Left cardiac atrium (tissue), 4 donors: ENCODE results near the gene CHD6. TPM values are rescaled to one million over a fixed set of nuclear protein-coding genes. Genes with fewer than 3 reads are reported as not detected.

Experiments used
- ATAC-seq, 2 donors: fragments of 200-7000 bp; cut with Tn5 transposase; one replicate each; pipeline ENCODE4 v1.9.1; 2020; ENCODE audit warnings: mild to moderate bottlenecking in 2 of 2, moderate library complexity in 2 of 2
- DNase-seq: peaks from one replicate; pipeline ENCODE4 v3.0.0-alpha.2; 2020
- intact Hi-C, 2 donors: fragments of 100-400 bp; cut with DNase I; formaldehyde crosslinking; loops; one replicate each; pipeline versions ENCODE4 v1.14.1 to v1.15.1; 2022 to 2023
- total RNA-seq, 2 donors: library from RNA; stranded (reverse); fragmentation: NEBNext Ultra II Directional; extraction: Animal tissue kit (Norgen Biotek cat#: 25700); gene quantifications; one replicate each; pipeline ENCODE4 v1.2.1, GENCODE V29; 2021
- donor health status: DM: no; HTN: yes; CAD: no.
- donor health status: DM: no; HTN: yes; CAD: no; lungs with severe emphysema.
- donor health status: DM: yes; HTN: yes; CAD: no.
- donor health status: Dilated cardiomyopathy.

CHD6 gene
- total RNA-seq, 2 donors from 2014 or later = 35.6 to 36.5 TPM

DNA sequence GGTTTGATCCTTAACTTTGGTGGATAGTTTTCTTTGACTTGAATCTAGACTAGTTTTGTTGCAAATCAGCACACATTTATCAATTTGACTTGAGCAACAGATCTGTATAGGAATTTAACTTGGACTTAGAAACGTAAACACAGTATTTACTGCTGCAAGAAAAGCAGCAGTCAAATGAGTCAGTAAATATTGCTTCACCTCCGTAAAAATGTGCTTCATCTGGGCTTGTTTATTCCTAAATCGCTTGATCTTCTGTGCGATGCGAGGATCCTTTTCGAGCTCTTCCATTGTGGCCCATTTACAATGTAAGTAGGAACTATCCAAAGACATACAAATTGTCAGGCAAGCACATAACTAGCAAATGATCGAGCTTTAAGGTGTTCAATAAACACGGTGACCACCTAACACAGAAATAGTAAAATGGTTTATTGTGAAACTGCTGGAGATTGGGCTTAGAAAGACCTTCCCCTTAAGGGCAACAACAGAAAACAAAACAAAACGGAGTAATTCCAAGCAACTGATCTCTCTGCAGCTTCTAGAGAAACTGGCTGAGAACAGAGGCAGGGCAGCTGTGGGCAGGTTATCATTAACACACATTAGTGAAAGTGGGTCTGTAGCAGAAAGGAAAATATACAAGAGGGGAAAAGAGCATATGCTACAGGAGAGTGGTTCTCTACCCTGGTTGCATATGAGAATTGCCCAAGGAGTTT is 120.8 kb downstream of the CHD6 start:
- DNase-seq (no peak), ATAC-seq (no peak)
- intact Hi-C loops = no loop called here

DNA sequence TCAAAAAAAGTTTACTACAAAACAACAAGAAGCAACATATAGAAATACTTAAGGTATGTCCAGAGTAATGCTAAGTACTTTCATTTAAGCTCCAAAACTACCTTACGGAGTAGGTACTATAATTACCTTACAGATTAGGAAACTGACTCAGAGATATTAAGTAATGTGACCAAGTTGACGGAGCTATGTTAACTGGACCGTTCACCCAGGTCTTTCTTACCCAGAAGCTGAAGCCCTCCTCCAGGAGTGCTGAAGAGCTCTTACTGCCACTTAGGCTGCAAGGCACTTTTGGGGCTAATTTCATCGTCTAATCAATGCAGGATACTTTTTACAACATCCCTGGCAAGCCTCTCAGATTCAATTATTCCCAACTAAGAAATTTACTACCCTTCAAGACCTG is 123.7 kb downstream of the CHD6 start:
- DNase-seq (no peak), ATAC-seq (no peak)
- intact Hi-C loops = no loop called here

DNA sequence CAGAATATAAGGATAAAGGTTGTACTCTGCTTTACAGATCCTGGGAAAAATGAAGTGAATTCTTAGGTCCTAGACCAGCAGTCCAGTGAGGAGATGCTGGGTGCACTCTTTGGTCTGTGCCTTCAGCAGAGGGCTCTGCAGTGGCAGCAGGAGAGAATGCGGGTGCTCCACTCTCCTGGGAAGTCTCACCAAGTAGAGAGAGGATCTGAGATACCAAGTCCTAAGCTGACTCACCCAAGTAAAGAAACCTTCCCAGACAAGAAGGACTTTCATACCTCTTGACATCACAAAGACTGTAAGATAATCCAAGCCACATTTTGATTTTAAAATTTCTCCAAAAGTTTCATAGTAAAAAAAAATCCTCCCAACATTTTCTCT is 134.6 kb downstream of the CHD6 start:
- ATAC-seq (no peak), DNase-seq (no peak)
- intact Hi-C loops = no loop called here

DNA sequence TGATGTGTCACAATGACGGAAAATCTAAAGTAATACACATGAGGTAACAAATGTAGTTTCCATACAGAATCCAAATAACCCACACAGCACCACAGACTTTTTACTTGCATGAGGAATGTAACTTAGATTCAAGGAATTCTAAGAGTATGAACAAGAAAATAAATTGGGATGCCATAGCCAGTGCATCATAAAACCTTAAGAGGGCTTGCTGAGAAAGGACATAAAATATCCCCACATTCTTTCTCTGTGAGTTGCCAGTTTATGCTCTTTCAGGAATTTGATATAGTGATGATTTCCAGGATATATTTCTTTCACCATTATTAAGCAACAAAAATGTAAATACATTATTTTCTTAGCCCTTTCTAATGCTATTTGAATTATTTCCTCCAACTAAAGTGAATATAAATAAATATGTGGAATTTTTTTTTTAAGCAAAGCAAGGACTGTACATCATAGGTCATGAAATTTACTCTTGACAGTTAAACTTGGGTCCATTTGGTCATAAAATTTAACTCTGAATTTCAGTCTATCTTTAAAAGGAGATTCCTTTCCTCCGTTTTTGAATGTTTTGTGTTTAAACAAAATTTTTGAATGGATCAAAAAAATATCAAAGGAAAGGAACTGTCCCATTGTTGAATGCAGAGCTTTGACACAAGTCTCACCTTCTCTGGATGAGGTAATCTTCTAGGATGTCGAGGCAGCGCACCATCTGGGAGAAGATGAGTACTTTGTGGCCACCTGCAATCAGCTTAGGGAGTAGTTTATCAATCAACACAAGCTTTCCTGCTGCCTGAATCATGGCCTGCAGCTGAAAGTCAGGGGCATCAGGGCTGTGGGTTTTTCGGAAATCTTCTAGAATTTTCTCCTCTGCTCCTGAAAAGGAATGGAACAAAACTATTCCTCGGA is 135.3 kb downstream of the CHD6 start:
- ATAC-seq (no peak), DNase-seq (no peak)
- intact Hi-C loops = no loop called here

DNA sequence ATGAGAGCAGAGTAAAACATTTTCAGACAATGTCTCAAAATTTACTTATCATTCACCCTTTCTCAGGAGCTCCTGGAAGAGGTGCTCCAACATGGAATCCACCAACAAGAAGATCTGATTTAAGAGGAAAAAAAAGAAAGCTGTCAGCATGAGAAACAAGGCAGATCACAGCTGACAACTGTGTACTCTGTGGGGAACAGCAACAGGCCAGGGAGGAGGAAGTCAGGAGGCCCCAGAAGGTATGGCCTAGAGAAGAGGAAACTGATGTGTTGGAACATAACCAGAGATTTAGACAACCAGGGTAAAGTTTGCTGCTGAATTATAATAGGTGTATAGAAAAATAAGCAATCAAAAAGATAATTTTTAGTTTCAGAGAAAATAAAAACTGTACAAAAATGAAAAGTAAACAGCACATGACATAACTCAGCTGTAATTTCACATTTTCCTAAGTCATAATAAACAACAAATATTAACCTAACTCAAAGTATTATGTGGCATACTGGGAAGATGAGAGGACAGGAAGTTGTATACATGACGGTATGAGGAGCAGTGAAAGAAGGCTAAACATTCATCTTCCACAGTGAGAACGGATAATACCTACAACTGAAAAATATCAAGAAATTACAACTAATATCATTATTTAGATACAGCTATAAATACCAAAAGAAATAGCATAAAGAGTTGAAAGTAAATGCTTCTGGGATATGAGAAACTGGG is 138.0 kb downstream of the CHD6 start:
- intact Hi-C loops = no loop called here
- no peak for ATAC-seq
- no peak for DNase-seq

DNA sequence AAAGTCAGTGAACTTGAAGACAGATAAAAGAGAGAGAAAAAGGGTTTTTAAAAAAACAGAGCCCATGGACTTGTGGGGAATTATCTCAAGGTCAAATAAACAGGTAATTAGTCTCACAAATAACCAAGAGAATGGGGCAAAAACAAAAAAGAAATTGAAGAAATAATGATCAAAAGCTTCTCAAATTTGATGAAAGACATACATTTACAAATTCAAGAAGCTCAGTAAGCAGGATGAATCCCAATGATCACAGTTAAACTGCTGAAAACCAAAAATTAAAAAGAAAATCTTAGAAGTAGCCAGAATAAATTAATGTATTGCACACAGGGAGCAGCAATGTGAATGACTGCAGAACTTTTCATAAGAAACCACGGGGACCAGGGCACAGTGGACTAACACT is 139.1 kb downstream of the CHD6 start:
- intact Hi-C loops = no loop called here
- no peak for DNase-seq
- ATAC-seq = no peak

DNA sequence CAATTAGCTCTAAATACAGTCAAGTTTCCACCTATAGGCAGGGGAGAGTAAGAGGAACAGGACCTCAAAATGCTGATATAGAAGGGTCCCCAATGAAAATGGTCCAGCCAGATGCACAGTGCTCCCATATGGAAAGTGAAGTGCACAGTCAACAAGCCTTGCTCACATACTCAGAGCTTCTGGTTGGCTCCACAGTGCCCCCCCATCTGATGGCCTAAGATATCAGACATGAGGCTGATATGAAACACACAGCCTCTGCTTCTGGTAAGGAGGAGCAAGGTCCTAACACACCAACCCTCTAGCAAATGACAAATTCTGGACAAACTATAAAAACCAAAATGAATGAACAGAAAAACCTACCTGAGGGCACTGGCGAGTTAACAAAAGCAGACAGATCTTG is 140.2 kb downstream of the CHD6 start:
- intact Hi-C loops = no loop called here
- ATAC-seq (no peak), DNase-seq (no peak)

DNA sequence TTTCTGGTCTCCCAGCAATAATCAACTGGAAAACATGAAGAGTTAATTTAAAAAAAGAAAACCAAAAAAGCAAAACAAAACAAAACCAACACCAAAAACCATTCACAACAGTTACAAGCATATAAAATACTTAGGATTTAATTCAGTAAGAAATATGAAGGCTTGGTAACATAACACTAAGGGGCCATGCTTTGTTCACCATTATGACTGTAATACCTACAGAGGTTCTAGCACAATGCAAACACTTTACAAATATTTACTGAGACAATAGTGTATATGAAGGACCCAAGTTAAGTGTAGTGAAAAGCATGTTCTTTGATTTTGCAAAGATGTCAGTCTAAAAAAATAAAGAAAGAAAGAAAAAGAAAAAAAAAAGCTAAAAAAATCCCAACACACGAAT is 141.7 kb downstream of the CHD6 start:
- ATAC-seq = peak in 1 of 2 donors; percentile 9
- no peak for DNase-seq
- intact Hi-C loops = no loop called here

DNA sequence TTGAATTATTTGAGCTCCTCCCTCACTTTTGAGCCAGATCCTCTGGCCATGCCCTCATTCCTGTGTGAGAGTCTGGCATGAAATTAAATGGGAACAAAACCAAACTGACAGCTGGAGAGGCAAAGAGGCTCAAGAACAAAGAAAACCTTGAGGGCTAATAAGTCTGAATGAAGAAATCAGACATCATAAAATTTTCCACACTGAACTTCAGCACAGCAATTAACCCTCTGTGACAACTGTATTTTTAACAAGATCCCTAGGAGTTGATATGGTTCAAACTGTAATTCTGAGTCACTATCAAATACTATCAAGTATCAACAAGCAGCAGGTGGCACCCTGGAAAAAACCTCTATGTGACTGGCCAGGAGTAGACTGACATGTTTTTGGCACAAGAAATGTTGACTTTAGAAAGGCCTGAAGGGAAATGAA is 142.2 kb downstream of the CHD6 start:
- intact Hi-C loops = no loop called here
- DNase-seq (no peak), ATAC-seq (peak; percentile 72 to 86)

DNA sequence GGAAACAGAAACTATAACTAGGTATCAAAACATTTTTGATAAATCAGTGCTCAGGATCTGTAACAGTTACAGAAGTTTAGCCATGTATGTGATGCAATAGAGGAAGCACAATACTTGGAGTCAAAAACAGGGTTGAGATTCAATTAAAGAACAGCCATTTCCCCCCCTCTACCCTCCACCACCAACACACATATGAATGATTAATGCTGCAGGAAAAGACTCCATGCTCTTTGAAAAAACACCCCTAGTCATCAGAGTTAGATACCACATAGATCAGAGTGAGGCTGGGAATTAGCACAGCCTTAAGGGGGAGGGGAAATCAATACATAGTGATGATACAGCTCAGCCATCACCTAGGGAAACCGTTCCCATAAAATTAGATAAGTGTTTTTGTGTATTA is 142.7 kb downstream of the CHD6 start:
- intact Hi-C loops = no loop called here
- ATAC-seq (peak in 1 of 2 donors; percentile 35), DNase-seq (no peak)

DNA sequence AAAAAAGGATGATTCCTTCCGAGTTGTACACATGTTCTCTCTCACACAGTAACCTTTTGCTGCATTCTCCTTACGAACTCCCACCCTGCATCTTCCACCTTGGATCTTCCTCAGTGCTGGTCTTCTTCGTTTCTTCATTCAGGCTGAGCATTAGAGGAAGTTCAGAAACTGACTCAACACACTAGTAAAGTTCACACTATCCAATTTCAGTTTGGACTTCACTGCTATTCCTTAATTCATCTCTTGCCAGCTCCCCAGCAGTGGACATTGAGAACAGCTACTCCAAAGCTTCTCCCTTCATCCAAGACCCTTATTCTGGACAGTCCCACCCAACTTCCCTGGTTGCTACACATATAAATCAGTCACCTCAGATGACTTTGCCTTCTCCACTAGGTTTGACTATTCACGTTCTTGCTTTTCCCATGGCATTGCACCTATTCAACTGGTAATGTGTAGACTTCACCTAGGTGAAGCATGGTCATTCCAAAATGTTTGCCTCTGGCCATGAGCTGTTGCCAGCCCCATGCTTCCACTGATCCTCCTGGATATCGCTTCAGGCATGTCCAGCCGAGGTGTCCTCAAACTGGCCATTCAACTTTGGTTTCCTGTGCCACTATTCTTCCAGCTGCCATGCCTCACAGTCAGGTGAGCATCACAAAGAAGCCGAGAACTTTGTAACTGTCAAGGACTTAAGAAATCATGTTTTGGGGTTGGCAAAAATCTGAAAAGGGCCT is 147.6 kb downstream of the CHD6 start:
- DNase-seq (no peak), ATAC-seq (no peak)
- intact Hi-C loops = no loop called here

DNA sequence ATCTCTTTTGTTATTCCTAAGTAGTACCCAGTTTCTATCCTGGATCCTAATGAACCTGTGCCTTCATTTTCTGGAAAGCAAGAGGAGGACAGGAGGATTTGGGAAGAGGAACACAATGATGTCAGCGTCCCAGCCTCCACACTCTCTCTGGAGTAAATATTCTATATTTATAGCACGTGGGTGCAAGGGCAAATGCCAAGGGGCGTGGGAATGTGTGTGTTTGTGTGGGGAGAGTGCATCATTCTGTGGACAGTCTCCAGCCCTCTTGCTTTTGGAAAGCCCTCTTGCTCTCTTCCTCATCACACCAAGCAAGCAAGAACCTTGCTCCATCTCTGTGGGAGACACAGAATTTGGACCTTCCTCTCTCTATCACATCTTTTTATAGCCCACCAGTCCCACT is 148.3 kb downstream of the CHD6 start:
- peak; percentile 43 for DNase-seq
- ATAC-seq = peak; percentile 66 to 75
- intact Hi-C loops = no loop called here

DNA sequence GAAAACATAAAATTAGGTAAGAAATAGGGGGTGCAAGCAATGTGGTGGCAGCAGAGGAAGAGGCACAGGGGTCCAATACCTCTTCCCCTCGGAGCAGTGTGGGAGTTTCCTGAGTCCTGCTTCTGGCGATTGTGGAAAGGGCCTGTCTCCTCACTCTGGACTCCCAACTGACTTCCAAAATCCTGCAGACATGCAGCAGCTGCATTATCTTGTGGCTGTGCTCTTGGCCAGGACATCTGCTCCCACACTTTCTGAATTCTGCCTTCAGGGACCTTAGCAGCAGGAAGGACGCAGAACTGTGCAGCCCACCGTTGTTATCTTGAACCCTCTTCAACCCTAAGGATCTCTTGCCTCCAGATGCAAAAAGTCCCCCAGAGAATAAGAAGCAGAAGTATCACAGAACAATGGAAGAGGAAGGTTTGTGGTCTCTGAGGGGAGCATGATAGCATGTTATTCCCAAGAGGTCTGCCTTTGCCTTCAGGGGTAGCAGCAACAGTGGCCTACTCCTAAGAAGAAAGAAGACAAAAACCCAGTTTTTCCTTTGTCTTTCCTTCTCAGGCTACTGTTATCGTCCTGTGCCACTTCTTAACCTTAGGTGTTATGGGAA is 149.1 kb downstream of the CHD6 start:
- intact Hi-C loops = no loop called here
- peak; percentile 64 to 65 for ATAC-seq
- DNase-seq = no peak

DNA sequence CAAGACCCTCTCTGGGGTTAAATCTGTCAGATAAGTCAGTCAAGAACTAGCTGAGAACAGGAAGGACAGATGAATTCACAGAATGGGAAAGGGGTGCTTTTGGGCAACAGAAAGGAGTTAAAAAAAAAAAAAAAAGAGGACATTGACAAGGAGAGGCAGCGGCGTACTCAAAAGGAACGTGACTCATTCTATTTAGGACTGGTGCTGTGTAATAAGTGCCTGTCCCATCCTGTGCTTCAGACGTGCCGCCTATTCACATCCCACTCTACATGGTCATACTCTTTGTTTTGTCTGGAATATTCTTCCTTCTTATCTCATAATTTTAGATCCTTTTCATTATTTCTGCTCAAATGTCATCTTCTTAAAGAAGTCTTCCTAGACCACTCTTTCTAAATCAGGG is 150.5 kb downstream of the CHD6 start:
- intact Hi-C loops = no loop called here
- DNase-seq = no peak
- ATAC-seq = peak in 1 of 2 donors; percentile 55

DNA sequence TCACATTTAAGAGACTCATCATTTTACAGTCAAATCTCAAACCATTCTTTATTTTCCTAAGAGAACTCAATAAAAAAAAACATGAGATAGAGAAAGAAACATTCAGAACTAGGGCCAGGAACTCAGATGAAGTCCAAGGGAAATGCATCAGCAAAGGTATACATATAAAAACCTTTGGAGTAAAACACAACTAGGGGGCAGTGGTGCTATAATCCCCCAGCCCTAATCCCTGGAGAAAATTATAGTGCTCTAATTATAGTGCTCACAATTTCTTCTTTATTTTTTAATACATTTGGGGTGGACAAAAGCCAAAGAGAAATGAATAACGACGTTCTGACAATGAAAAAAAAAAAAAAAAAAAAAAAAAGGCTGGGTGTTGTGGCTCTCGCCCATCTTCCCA is 151.0 kb downstream of the CHD6 start:
- ATAC-seq (no peak), DNase-seq (no peak)
- intact Hi-C loops = no loop called here

DNA sequence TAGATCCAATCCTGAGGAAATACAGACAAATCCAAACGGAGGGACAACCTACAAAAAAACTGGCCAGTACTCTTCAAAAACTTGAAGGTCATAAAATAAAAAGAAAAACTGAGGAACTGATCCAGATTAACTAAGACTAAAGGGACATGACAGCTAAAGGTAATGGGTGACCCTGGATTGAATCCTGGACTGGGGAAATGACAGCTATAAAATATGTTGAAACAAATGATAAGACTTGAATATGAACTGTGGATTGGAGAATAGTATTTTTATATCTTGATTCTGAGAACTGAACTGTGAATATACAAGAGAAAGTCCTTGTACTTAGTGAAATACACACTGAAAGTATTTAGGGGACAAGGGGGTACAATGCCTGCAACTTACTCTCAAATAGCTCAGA is 154.6 kb downstream of the CHD6 start:
- ATAC-seq = no peak
- intact Hi-C loops = no loop called here
- no peak for DNase-seq

DNA sequence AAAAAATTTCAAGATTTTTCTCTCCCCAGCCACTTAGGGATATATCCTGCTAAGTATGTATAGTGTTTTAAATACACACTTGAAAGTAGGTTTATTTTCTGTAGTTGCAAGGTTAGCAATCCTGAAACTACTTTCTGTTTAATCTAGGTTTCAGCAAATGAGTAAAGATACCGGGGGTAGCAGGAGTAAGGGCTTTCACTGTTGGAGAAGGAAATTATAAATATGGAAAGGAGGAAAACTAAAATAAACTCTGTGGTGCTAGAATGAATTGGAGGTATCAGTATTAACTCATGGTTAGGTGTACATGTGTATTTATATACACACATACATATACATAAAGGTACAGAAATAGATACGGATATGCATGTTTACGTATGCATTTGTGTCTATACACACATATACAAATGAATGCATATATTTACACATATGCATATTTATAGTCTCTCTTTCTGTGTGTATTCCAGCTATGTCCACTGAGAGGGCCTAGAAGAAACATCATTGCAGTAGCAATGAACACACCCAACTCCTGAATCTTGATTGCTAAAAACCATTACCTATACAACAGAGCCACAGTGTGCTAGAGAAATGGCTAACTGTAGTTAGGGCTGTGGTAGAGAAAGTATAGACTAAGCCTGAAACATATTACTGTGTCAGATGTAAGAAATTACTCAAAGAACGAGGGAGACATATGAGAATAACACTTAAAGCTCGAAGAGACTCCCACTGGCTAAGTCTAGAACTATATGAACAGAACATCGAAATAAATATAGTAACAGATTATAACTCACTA is 155.6 kb downstream of the CHD6 start:
- ATAC-seq = no peak
- intact Hi-C loops = no loop called here
- DNase-seq = no peak

DNA sequence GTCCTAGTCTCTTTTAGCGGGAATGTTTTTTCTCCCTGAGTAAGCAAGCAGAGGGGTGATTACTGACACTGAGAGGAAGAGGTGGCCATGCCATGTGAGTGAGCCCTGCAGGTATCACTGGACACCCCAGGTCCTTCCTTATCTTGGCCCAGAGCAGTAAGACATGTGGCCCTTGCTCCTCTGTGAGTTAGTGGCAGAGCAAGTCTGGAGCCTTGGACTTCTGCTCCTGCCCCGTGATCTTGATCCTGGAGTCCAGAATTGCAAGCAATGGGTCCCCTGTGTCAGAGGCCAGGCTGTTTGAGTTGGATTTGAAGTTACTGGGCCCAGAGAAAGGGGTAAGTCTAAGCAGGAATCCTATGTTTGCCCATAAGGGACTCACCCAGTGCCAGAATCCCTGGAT is 159.4 kb downstream of the CHD6 start:
- intact Hi-C loops = no loop called here
- no peak for DNase-seq
- ATAC-seq = no peak
